Activated CD4-positive, alpha-beta T cell treated with anti-CD3 and anti-CD28 coated beads, Interleukin-10, Interleukin-2, amounts not matched to agents 100 ng/mL and 50 ng/mL, durations not matched to agents 16 hours and 8 hours (primary cell): Measurements from ENCODE around the gene STK31.
"Not testable (repeated sequence)": the region's sequence is repeated elsewhere in the genome, so short reads cannot be mapped to it uniquely, and the experiment has no call there.

Source experiments
- DNase-seq: peaks from one replicate; pipeline ENCODE4 v3.0.0-alpha.2; 2020

The STK31 gene

DNA sequence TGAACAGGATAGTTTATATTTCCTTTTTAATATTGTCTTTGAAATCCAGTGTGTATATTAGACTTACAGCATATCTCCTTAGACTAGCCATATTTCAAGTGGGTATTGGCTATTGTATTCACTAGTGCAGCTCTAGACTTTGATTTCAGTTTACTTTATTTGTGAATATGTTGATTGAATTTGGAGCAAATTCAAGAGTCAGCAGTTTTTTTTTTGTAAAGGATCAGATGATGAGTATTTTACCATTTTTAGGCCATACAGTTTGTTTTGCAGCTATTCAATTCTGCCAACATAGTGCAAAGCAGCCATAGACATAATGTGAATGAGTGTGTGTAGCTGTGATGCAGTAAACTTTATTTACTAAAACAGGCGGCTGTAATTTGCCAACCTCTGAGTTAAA is 4.6 kb downstream of the STK31 start:
- DNase-seq = no peak

- DNase-seq = no peak
Observed at GRCh38 chr7:23715099-23715498, 5.1 kb downstream of the STK31 start.

DNA sequence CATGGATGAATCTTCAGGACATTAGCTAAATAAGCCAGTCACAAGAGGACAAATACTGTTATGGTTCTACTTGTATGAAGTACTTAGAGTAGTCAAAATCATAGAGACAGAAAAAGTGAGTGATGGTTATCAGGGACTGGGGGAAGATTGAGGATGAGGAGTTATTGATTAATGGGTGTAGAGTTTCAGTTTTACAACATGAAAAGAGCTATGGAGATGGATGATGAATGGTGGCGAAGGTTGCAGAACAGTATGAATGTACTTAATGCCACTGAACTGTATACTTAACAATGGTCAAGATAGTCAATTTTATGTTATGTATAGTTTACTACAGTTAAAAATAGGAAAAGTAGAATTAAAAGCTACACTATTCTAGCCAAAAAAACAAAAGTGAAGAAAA is 7.8 kb downstream of the STK31 start:
- DNase-seq = no peak

DNA sequence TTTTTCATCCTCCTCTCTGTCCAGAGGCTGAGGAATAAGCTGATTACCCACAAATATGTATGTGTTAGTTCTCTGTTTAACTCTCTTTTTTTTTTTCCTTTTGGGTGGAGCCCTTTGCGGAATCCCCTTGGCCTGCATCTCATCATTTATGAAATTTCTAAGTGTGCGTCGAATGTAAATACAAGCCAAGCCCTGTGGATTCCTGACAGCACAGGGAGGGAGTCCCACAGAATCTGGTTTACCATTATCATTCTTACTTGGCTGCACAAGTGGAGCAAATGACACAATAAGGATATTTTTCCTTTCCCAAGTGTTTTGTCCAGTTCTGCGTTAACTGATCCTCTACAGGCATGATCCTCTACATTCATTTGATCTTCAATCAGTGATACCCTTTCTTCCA is 11.4 kb downstream of the STK31 start:
- DNase-seq = no peak

DNA sequence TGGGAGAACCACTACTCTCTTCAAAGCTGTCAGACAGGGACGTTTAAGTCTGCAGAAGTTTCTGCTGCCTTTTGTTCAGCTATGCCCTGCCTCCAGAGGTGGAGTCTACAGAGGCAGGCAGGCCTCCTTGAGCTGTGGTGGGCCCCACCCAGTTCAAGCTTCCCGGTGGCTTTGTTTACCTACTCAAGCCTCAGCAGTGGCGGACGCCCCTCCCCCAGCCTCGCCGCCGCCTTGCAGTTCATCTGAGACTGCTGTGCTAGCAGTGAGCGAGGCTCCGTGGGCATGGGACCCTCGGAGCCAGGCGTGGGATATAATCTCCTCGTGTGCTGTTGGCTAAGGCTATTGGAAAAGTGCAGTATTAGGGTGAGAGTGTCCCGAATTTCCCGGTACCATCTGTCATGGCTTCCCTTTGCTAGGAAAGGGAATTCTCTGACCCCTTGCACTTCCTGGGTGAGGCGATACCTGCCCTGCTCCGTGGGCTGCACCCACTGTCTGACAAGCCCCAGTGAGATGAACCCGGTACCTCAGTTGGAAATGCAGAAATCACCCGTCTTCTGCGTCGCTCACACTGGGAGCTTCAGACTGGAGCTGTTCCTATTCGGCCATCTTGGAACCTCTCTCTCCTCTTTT is 12.7 kb downstream of the STK31 start:
- not testable (repeated sequence) for DNase-seq

DNA sequence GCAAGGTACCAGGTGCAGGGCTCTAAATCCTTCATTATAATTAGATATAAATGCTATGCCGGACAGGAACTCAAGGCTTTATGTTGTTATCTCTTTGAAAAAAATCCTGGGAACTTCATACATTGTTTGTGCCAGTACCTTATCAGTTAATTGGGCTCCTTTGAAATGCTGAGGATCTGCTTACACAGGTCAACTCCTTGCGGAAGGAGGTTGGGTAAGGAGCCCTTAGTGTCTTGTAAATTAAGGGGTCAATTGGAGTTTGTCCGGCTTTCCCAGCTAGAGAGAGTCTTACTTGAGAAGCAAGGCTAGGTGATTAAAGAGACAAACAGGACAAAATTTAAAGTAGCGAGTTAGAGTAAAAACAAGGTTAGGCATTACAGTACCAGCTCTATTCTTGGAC is 14.1 kb downstream of the STK31 start:
- not testable (repeated sequence) for DNase-seq

DNA sequence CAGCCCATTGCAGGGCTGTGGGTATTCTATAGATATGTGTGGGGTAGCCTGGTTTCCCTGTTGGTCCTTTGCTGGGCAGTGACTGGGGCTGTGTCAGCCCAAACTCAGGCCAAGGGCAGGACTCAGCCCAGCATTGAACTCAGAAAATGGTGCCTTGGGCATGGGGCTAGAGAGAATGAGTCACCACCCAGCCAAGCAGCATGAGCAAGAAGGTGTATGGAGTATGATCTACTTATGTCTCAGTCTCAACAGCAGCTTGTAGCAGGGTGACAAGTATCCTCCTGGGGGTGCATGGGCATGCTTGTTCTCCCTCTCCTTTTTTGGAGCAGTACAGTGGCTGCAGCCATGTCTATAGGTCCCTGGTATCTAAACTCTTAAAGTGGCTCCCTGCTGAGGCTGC is 32.0 kb downstream of the STK31 start:
- no peak for DNase-seq

- DNase-seq = no peak
Observed at GRCh38 chr7:23743226-23743625, 33.2 kb downstream of the STK31 start.

DNA sequence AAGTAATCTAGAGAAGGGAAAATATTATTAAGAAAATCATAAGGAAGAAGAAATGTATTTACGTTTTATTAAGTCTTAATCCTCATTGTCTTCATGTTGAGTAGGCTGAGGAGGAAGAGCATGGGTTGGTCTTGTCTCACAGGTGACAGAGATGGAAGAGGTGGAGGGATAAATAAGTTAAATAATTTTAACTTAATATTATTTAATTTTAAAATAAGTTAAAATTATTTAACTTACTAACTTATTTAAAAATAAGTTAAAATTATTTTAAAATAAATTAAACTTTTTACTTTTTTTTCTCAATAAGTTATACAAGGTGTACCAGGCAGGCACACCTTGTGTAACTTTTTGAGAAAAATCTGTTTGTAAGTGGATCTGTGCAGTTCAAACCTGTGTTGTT is 36.6 kb downstream of the STK31 start:
- DNase-seq = no peak

DNA sequence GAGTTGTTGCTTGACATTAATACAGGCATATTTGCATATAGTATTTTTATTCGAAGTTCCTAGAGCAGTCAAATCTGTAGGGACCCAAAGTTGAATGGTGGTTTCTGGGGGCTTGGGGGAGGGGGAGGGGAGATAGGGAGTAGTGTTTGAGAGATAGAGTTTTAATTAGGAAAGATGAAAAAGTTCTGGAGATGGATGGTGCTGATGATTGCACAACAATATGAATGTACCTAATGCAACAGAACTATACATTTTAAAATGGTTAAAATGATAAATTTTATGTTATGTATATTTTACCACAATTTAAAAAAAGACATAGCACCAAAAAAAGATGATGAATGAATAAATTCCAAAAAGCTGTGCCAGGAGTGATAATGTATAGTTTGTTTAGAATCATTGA is 41.8 kb downstream of the STK31 start:
- DNase-seq = no peak

DNA sequence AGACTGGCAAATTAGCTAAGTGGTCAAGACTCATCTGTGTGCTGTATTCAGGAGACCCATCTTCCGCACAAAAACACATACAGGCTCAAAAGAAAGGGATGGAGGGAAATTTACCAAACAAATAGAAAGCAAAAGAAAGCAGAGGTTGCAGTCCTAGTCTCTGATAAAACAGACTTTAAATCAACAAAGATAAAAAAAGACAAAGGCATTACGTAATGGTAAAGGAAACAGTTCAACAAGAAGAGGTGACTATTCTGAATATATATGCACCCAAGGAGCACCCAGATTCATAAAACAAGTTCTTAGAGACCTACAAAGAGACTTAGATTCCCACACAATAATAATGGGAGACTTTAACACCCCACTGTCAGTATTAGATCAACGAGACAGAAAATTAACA is 48.8 kb downstream of the STK31 start:
- not testable (repeated sequence) for DNase-seq

- no peak for DNase-seq
Observed at GRCh38 chr7:23759671-23760391, 49.8 kb downstream of the STK31 start.

GRCh38 chr7:23765943-23766342 is 55.9 kb downstream of the STK31 start:
- DNase-seq = no peak

DNA sequence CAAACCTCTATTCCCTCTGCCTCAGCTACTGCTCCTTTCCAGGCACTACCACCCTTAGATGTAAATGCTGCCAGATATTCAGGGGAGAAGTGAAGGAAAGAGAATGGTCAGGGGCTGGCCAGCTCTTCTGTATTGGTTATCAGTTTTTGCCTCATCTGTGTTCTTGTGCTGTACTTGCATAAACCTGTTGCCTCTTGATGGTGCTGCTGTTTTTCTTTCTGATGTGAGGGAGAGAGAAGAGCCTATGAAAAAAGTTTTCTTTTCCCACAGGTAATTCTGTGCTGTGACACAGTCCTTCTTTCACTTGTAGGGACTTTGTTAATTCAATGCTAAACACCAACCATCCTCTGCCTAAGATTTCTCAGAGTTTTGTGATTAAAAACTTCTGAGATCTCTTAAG is 57.5 kb downstream of the STK31 start:
- no peak for DNase-seq

GRCh38 chr7:23768022-23768421 is 58.0 kb downstream of the STK31 start:
- no peak for DNase-seq

DNA sequence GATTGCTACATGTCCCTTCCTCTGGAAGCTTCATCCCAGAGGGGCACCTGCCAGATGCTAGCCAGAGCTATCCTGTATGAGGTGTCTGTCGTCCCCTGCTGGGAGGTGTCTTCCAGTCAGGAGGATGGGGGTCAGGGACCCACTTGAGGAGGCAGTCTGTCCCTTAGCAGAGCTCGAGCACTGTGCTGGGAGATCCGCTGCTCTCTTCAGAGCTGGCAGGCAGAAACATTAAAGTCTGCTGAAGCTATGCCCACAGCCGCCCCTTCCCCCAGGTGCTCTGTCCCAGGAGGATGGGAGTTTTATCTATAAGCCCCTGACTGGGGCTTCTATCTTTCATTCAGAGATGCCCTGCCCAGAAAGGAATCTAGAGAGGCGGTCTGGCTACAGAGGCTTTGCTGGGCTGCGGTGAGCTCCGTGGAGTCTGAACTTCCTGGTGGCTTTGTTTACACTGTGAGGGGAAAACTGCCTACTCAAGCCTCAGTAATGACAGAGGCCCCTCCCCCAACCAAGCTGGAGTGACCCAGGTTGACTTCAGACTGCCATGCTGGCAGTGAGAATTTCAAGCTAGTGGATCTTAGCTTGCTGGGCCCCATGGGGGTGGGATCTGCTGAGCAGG is 69.3 kb downstream of the STK31 start:
- not testable (repeated sequence) for DNase-seq

- no peak for DNase-seq
Observed at GRCh38 chr7:23783115-23783514, 73.1 kb downstream of the STK31 start.

- no peak for DNase-seq
Observed at GRCh38 chr7:23787272-23787671, 77.3 kb downstream of the STK31 start.

GRCh38 chr7:23788843-23789242 is 78.8 kb downstream of the STK31 start:
- no peak for DNase-seq

DNA sequence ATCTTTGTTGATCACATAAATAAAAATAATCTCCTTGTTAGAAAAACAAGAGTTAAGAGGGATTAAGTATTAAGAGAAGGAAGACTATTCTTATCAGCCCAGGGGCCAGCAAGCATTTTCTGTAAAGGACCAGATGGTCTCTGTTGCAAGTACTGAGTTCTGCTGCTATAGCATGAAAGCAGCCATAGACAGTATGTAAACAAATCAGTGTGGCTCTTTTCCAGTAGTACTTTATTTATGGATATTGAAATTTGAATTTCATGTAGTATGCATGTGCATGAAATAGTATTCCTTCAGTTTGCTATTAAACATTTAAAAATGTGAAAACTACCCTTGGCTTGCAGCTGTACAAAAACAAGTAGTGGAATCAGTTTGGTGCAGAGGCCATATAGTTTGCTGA is 81.7 kb downstream of the STK31 start:
- no peak for DNase-seq

- DNase-seq = no peak
Observed at GRCh38 chr7:23802720-23803397, 92.8 kb downstream of the STK31 start.

GRCh38 chr7:23804707-23805106 is 94.7 kb downstream of the STK31 start:
- DNase-seq = no peak

- DNase-seq = no peak
Observed at GRCh38 chr7:23808421-23808820, 98.4 kb downstream of the STK31 start.

DNA sequence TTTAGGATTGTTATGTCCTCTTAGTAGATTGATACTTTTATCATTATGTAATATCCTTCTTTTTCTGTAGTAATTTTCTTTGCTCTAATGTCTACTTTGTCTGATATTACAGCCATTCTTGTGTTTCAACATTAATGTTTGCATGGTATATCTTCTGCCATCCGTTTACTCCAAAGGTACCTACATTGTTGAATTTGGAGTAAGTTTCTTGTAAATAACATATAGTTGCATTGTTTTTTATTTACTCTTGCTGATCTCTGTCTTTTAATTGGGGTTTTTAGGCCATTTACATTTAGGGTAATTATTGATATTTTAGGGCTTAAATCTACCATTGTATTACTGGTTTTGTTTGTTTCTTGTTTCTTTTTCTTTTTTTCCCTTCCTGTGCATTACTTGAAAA is 100.1 kb downstream of the STK31 start:
- DNase-seq = no peak
